K562 (cell line): ENCODE results near the gene ITPRIPL1. TPM values are rescaled to one million over a fixed set of nuclear protein-coding genes. Genes with fewer than 3 reads are reported as not detected.

Experiments used
- ATAC-seq: fragments of 200-7000 bp; cut with Tn5 transposase; 3 replicates; pipeline ENCODE4 v1.9.1; 2020; ENCODE audit warnings: moderate library complexity
- BruUV-seq: library from RNA; stranded (reverse); fragments of 400-500 nt; replicated peaks from 2 replicates; lab custom pipeline; 2021; lab: Mats Ljungman, UMichigan
- CTCF ChIA-PET: fragments of 300-600 bp; formaldehyde crosslinking; extraction: SDS; loops from one replicate; lab custom pipeline; 2021; ENCODE audit warnings: low intra/inter-chr PET ratio; lab: Yijun Ruan, JAX
- POLR2A ChIA-PET: fragments of 300-600, 350-650 bp; sonication (Branson Sonifier 250); formaldehyde crosslinking; extraction: SDS; loops from one replicate; lab custom pipeline; 2021; ENCODE audit warnings: antibody characterized with exemption, inconsistent platforms; lab: Yijun Ruan, JAX
- DNase-seq, 4 experiments: peaks; one replicate each; pipeline versions ENCODE4 v3.0.0 to v3.0.0-alpha.2; 2011 to 2018; ENCODE audit warnings: low spot score in 3 of 4, mixed read lengths in 3 of 4; ENCODE audit errors: extremely low read depth in 1 of 4
- FAIRE-seq: peaks from 2 replicates; lab custom pipeline; 2011; peaks lifted over from hg19 to GRCh38; lab: Jason Lieb, UNC
- H2AFZ ChIP-seq: 2 replicates; pipeline ENCODE4 v1.6.0; 2011; ENCODE audit warnings: low read depth, low read length, control low read depth, inconsistent platforms
- H3K27ac ChIP-seq: fragments of 200-600 bp; 3 replicates; pipeline ENCODE4 v1.8.0; 2011; ENCODE audit warnings: low read depth, mild to moderate bottlenecking, control low read depth, inconsistent platforms, low read length, moderate library complexity, mixed read lengths; ENCODE audit errors: extremely low read depth
- H3K27me3 ChIP-seq, 2 experiments: fragments of 300-600 bp in 1 of 2; 2 replicates in 1 of 2; 3 replicates in 1 of 2; pipeline versions ENCODE4 v1.6.0 to v1.8.0; 2011; ENCODE audit warnings: inconsistent platforms in 2 of 2, low read length in 2 of 2, mild to moderate bottlenecking in 1 of 2, mixed read lengths in 1 of 2, moderate library complexity in 1 of 2; ENCODE audit not compliant: control insufficient read depth in 2 of 2, insufficient read depth in 2 of 2
- H3K36me3 ChIP-seq: fragments of 300-600 bp; 3 replicates; pipeline ENCODE4 v1.8.0; 2011; ENCODE audit warnings: mild to moderate bottlenecking, low read length, inconsistent platforms; ENCODE audit not compliant: control insufficient read depth, insufficient read depth
- H3K4me1 ChIP-seq, 2 experiments: fragments of 200-600 bp in 1 of 2; replicated peaks in 1 of 2; 2 replicates in 1 of 2; 3 replicates in 1 of 2; pipeline versions ENCODE4 v1.5.1 to v1.8.0; 2011; ENCODE audit warnings: inconsistent platforms in 2 of 2, low read length in 2 of 2, mild to moderate bottlenecking in 1 of 2, mixed read lengths in 1 of 2, moderate library complexity in 1 of 2; ENCODE audit not compliant: control insufficient read depth in 2 of 2, insufficient read depth in 2 of 2
- H3K4me2 ChIP-seq: 2 replicates; pipeline ENCODE4 v1.6.1; 2011; ENCODE audit warnings: low read length, control low read depth, inconsistent platforms, mixed read lengths; ENCODE audit not compliant: insufficient read depth
- H3K4me3 ChIP-seq: fragments of 200-600 bp; sonication (generic), shearing (Covaris generic); 2 replicates; pipeline ENCODE4 v1.5.1; 2016; ENCODE audit warnings: control low read depth, inconsistent platforms
- H3K79me2 ChIP-seq: fragments of 200-600 bp; 3 replicates; pipeline ENCODE4 v1.8.0; 2011; ENCODE audit warnings: low read length, inconsistent platforms; ENCODE audit not compliant: control insufficient read depth, insufficient read depth
- H3K9ac ChIP-seq, 2 experiments: 2 replicates each; pipeline versions ENCODE4 v1.6.0 to v1.6.1; 2011; ENCODE audit warnings: low read depth in 2 of 2, low read length in 2 of 2, control low read depth in 1 of 2, inconsistent platforms in 1 of 2, mild to moderate bottlenecking in 1 of 2, mixed read lengths in 1 of 2; ENCODE audit not compliant: insufficient read depth in 1 of 2
- H3K9me1 ChIP-seq: one replicate; pipeline ENCODE4 v1.6.0; 2011; ENCODE audit warnings: inconsistent platforms, mild to moderate bottlenecking, low read length, moderate library complexity; ENCODE audit not compliant: control insufficient read depth, insufficient read depth
- H3K9me3 ChIP-seq: replicated peaks from 2 replicates; pipeline ENCODE4 v1.5.1; 2011; ENCODE audit warnings: low read depth, low read length, inconsistent platforms; ENCODE audit not compliant: control insufficient read depth, insufficient read depth
- H4K20me1 ChIP-seq: replicated peaks from 2 replicates; pipeline ENCODE4 v1.6.1; 2011; ENCODE audit warnings: low read length, inconsistent platforms, mixed read lengths; ENCODE audit not compliant: control insufficient read depth, insufficient read depth
- ATF3 ChIP-seq, 2 experiments: fragments of 450-650 bp in 1 of 2; sonication (generic) in 1 of 2; formaldehyde crosslinking in 1 of 2; IDR thresholded peaks in 1 of 2; conservative IDR thresholded peaks in 1 of 2; 2 replicates each; pipeline versions ENCODE4 v1.6.1 to v1.8.1; 2016 to 2023; ENCODE audit warnings: mild to moderate bottlenecking in 2 of 2, moderate library complexity in 2 of 2, inconsistent platforms in 1 of 2, missing genetic modification reagents in 1 of 2
- CBFA2T3 ChIP-seq: fragments of 450-650 bp; IDR thresholded peaks from 2 replicates; pipeline ENCODE4 v1.6.1; 2017
- CBX2 ChIP-seq: fragments of 200-600 bp; sonication (generic); IDR thresholded peaks from one replicate; pipeline ENCODE4 v1.6.1; 2012; ENCODE audit warnings: mild to moderate bottlenecking, low read length, inconsistent platforms; ENCODE audit not compliant: insufficient read depth, poor library complexity, severe bottlenecking
- CBX3 ChIP-seq, 2 experiments: IDR thresholded peaks; 1 replicate in 1 of 2; 2 replicates in 1 of 2; pipeline ENCODE4 v1.6.1; 2012; ENCODE audit warnings: inconsistent platforms in 2 of 2, low read length in 2 of 2, borderline replicate concordance in 1 of 2, control low read depth in 1 of 2
- E2F6 ChIP-seq, 2 experiments: IDR thresholded peaks; 2 replicates each; pipeline ENCODE4 v1.6.1; 2011; ENCODE audit warnings: borderline replicate concordance in 1 of 2, control low read depth in 1 of 2, low read depth in 1 of 2, low read length in 1 of 2, mild to moderate bottlenecking in 1 of 2, mixed read lengths in 1 of 2, moderate library complexity in 1 of 2; ENCODE audit not compliant: insufficient read depth in 1 of 2, insufficient read length in 1 of 2, poor library complexity in 1 of 2, severe bottlenecking in 1 of 2; ENCODE audit errors: extremely low read depth in 1 of 2
- HIVEP1 ChIP-seq: fragments of 250-450 bp; sonication (Bioruptor Pico); IDR thresholded peaks from 2 replicates; pipeline ENCODE4 v1.4.0; 2020; ENCODE audit warnings: mild to moderate bottlenecking
- JUNB ChIP-seq: fragments of 450-650 bp; formaldehyde crosslinking; conservative IDR thresholded peaks from 2 replicates; pipeline ENCODE4 v1.4.0; 2020; ENCODE audit warnings: mild to moderate bottlenecking
- JUND ChIP-seq, 2 experiments: IDR thresholded peaks; 2 replicates in 1 of 2; 3 replicates in 1 of 2; pipeline ENCODE4 v1.6.1; 2011; ENCODE audit warnings: borderline replicate concordance in 2 of 2, low read depth in 2 of 2, low read length in 2 of 2, improper control_type of control experiment in 1 of 2, missing biosample characterization in 1 of 2, missing genetic modification characterization in 1 of 2, missing genetic modification reagents in 1 of 2
- KLF16 ChIP-seq: IDR thresholded peaks from 2 replicates; pipeline ENCODE4 v1.6.1; 2016; ENCODE audit warnings: antibody characterized with exemption
- NR2C2 ChIP-seq, 2 experiments: fragments of 200-800 bp in 1 of 2; sonication (Bioruptor generic) in 1 of 2; sonication (generic) in 1 of 2; formaldehyde crosslinking in 1 of 2; IDR thresholded peaks; 2 replicates each; pipeline versions ENCODE4 v1.6.1 to v1.8.0; 2016 to 2022; ENCODE audit warnings: mild to moderate bottlenecking in 1 of 2, missing compliant biosample characterization in 1 of 2, missing genetic modification characterization in 1 of 2, missing genetic modification reagents in 1 of 2
- RB1 ChIP-seq: fragments of 450-650 bp; IDR thresholded peaks from 2 replicates; pipeline ENCODE4 v1.6.1; 2017; ENCODE audit warnings: low read depth, mild to moderate bottlenecking
- SMARCE1 ChIP-seq: fragments of 450-650 bp; IDR thresholded peaks from 2 replicates; pipeline ENCODE4 v1.7.1; 2016; ENCODE audit warnings: mild to moderate bottlenecking
- STAG1 ChIP-seq: sonication (generic); formaldehyde crosslinking; IDR thresholded peaks from 2 replicates; pipeline ENCODE4 v1.5.0; 2020; ENCODE audit warnings: missing genetic modification reagents, borderline replicate concordance
- TAF15 ChIP-seq: fragments of 200-400 bp; formaldehyde crosslinking; IDR thresholded peaks from 2 replicates; pipeline ENCODE4 v1.6.1; 2017; ENCODE audit warnings: mild to moderate bottlenecking, low read depth, low read length, moderate library complexity
- TEAD4 ChIP-seq, 2 experiments: sonication (generic) in 1 of 2; formaldehyde crosslinking in 1 of 2; IDR thresholded peaks; 2 replicates each; pipeline versions ENCODE4 v1.6.1 to v1.8.0; 2012 to 2022; ENCODE audit warnings: borderline replicate concordance in 1 of 2, inconsistent platforms in 1 of 2, low read length in 1 of 2, mild to moderate bottlenecking in 1 of 2, missing genetic modification reagents in 1 of 2
- TSC22D4 ChIP-seq: fragments of 450-650 bp; IDR thresholded peaks from 2 replicates; pipeline ENCODE4 v1.6.1; 2016; ENCODE audit warnings: missing genetic modification characterization, missing biosample characterization, control low read depth
- ZBED1 ChIP-seq: IDR thresholded peaks from 2 replicates; pipeline ENCODE4 v1.6.1; 2014
- ZNF232 ChIP-seq: sonication (generic); formaldehyde crosslinking; IDR thresholded peaks from 2 replicates; pipeline ENCODE4 v1.8.0; 2022; ENCODE audit warnings: mild to moderate bottlenecking, missing genetic modification reagents
- ZNF551 ChIP-seq: fragments of 250-450 bp; sonication (Bioruptor Pico); IDR thresholded peaks from 2 replicates; pipeline ENCODE4 v1.5.0; 2021; ENCODE audit warnings: mild to moderate bottlenecking, moderate library complexity
- ZNF75A ChIP-seq: fragments of 450-650 bp; formaldehyde crosslinking; IDR thresholded peaks from 2 replicates; pipeline ENCODE4 v1.4.0; 2020; ENCODE audit warnings: mild to moderate bottlenecking
- ZNF79 ChIP-seq: fragments of 250-450 bp; sonication (Bioruptor Pico); IDR thresholded peaks from 2 replicates; pipeline ENCODE4 v1.4.0; 2020; ENCODE audit warnings: low read depth, mild to moderate bottlenecking, moderate library complexity
- WGBS: fragments of 100-300 bp; shearing (Covaris generic); methylation state at CpG from one replicate; pipeline ENCODE4 v1.1.6; 2016; ENCODE audit warnings: low coverage, mixed read lengths; ENCODE audit not compliant: insufficient coverage; ENCODE audit errors: missing lambda C conversion rate; 5-methylcytosine and 5-hydroxymethylcytosine counted together
- in situ Hi-C: fragments of 300-500 bp; cut with MboI; formaldehyde crosslinking; loops from 4 replicates; pipeline ENCODE4 v1.15.0; 2018; ENCODE audit warnings: inconsistent platforms, mixed read lengths
- intact Hi-C: fragments of 100-400 bp; cut with micrococcal nuclease; formaldehyde crosslinking; loops from 2 replicates; pipeline ENCODE4 v1.14.2; 2022
- polyA plus RNA-seq, 8 experiments: library from polyadenylated mRNA; depleted of rRNA in 4 of 8; stranded (reverse) in 5 of 8; unstranded in 3 of 8; fragments of >200 nt; fragmentation: Nextera tagmentation in 2 of 8; fragmentation: Illumina TruSeq in 1 of 8; extraction: Ambion mirVana in 2 of 8; extraction: Trizol in 1 of 8; gene quantifications; 2 replicates each; pipeline versions ENCODE4 v1.2.1 to v1.2.3, GENCODE V29; 2011 to 2014; ENCODE audit warnings: inconsistent platforms in 1 of 8, missing spikeins in 1 of 8
- total RNA-seq, 7 experiments: library from RNA; depleted of rRNA in 6 of 7; stranded (reverse); fragments of >200 nt in 6 of 7; fragmentation: Illumina TruSeq in 2 of 7; extraction: Trizol in 2 of 7; gene quantifications; 2 replicates each; pipeline versions ENCODE4 v1.2.1 to v1.2.3, GENCODE V29; 2011 to 2021; ENCODE audit warnings: low replicate concordance in 1 of 7

ITPRIPL1 gene
- total and polyA plus RNA-seq, 9 of the 15 experiments (the other 6 are each of a cell fraction or from before 2014, with no cell fraction given): 0.99 to 9.0 (median 6.4) TPM

GRCh38 chr2:96301865-96302264, 23.3 kb upstream of the ITPRIPL1 start:
- CTCF ChIA-PET: no interaction called here
- POLR2A ChIA-PET: interaction anchor here (0.7 to 1.8 kb wide), 6 partner anchors 9 to 36 kb away, joined by 3 to 6 read pairs (median 3); partner anchors contain the start of genes CIAO1, NCAPH and TMEM127
- no peak for TF ChIP-seq CBX3 (IDR thresholded peaks at IDR 0.05; ENCODE audit: borderline replicate concordance in 1 of 2, low read length in 2 of 2)
- TF ChIP-seq CBX2: no peak
- TF ChIP-seq HIVEP1: no peak
- no peak for TF ChIP-seq TAF15
- no peak for TF ChIP-seq NR2C2 (CRISPR knock-in tag; IDR thresholded peaks at IDR 0.05)
- no peak for TF ChIP-seq NR2C2 (tag; IDR thresholded peaks at IDR 0.05)
- TF ChIP-seq ZBED1: no peak
- TF ChIP-seq STAG1 (CRISPR knock-in tag): no peak
- TF ChIP-seq ZNF551 (CRISPR knock-in tag): no peak
- no peak for TF ChIP-seq TSC22D4
- no peak for TF ChIP-seq SMARCE1
- TF ChIP-seq ATF3 (IDR thresholded peaks at IDR 0.05): no peak
- TF ChIP-seq ATF3 (CRISPR knock-in tag; conservative IDR thresholded peaks at IDR 0.05): no peak
- no peak for TF ChIP-seq RB1
- TF ChIP-seq KLF16: no peak
- peak; percentile 54 for TF ChIP-seq CBFA2T3
- TF ChIP-seq ZNF232 (CRISPR knock-in tag): no peak
- TF ChIP-seq JUNB: no peak
- no peak for TF ChIP-seq ZNF75A (CRISPR knock-in tag)
- no peak for TF ChIP-seq ZNF79
- TF ChIP-seq E2F6 (IDR thresholded peaks at IDR 0.05; ENCODE audit: borderline replicate concordance in 1 of 2, extremely low read depth in 1 of 2, insufficient read depth in 1 of 2, insufficient read length in 1 of 2, low read depth in 1 of 2, low read length in 1 of 2, poor library complexity in 1 of 2, severe bottlenecking in 1 of 2): no peak
- no peak for TF ChIP-seq JUND (IDR thresholded peaks at IDR 0.05; ENCODE audit: borderline replicate concordance, low read depth, low read length)
- no peak for TF ChIP-seq JUND (tag; IDR thresholded peaks at IDR 0.05; ENCODE audit: borderline replicate concordance, low read depth, low read length)
- TF ChIP-seq TEAD4 (IDR thresholded peaks at IDR 0.05; ENCODE audit: low read length): peak; percentile 52; the same call in 1 of the 2 replicates
- TF ChIP-seq TEAD4 (CRISPR knock-in tag; IDR thresholded peaks at IDR 0.05; ENCODE audit: borderline replicate concordance): no peak

More at GRCh38 chr2:96301865-96302264, 23.3 kb upstream of the ITPRIPL1 start:
- peaks cover 77% of the 10 kb centered on the region for H3K36me3 ChIP-seq
- DNase-seq (no peak), ATAC-seq (no peak), FAIRE-seq (no peak)
- peak overlapping the region; percentile 21; the same call in 1 of the 2 replicates for H3K4me2 ChIP-seq
- WGBS: 13% methylated on average over 1 of the region's 1 CpG
- no peak overlapping the region for H3K4me3 ChIP-seq
- no peaks in the 10 kb centered on the region; the same call in 1 of the 2 replicates for H4K20me1 ChIP-seq
- in situ Hi-C loops (no loop called here), intact Hi-C loops (loop anchor here (10.0 kb wide), 1 partner anchor 203 kb away; the partner anchor contains the start of gene NEURL3)
- H3K9ac ChIP-seq: no peak overlapping the region
- peaks cover 63% of the 10 kb centered on the region for H3K79me2 ChIP-seq
- no peak overlapping the region; the same call in 1 of the 3 replicates for H3K27ac ChIP-seq
- H3K4me1 ChIP-seq: peaks cover 6 to 14% of the 10 kb centered on the region in 2 experiments; a peak in 3 of 5 replicates
- no peaks in the 10 kb centered on the region for H3K9me1 ChIP-seq
- H3K27me3 ChIP-seq: no peaks in the 10 kb centered on the region
- no peak overlapping the region for H2AFZ ChIP-seq
- BruUV-seq: TSS peak; percentile 0
- no peaks in the 10 kb centered on the region for H3K9me3 ChIP-seq
